Muscle layer of colon (tissue), 2 donors: ENCODE results near the gene DYDC2.

Experiments used
- H3K27ac ChIP-seq: one replicate; pipeline ENCODE4 v1.7.0; 2013; ENCODE audit warnings: low read depth, mild to moderate bottlenecking, low read length, moderate library complexity
- H3K27me3 ChIP-seq, 2 donors: one replicate each; pipeline ENCODE4 v1.7.0; 2013; ENCODE audit warnings: low read length in 2 of 2, mild to moderate bottlenecking in 2 of 2; ENCODE audit not compliant: insufficient read depth in 2 of 2, control insufficient read depth in 1 of 2
- H3K36me3 ChIP-seq: one replicate; pipeline ENCODE4 v1.7.0; 2013; ENCODE audit warnings: mild to moderate bottlenecking, low read length; ENCODE audit not compliant: insufficient read depth
- H3K4me1 ChIP-seq: one replicate; pipeline ENCODE4 v1.7.0; 2013; ENCODE audit warnings: mild to moderate bottlenecking, low read length; ENCODE audit not compliant: insufficient read depth
- H3K4me3 ChIP-seq, 2 donors: one replicate each; pipeline ENCODE4 v1.7.0; 2013; ENCODE audit warnings: low read length in 2 of 2, low read depth in 1 of 2, mild to moderate bottlenecking in 1 of 2, moderate library complexity in 1 of 2
- H3K9ac ChIP-seq: one replicate; pipeline ENCODE4 v1.7.0; 2013; ENCODE audit warnings: low read length
- H3K9me3 ChIP-seq: one replicate; pipeline ENCODE4 v1.7.0; 2013; ENCODE audit warnings: mild to moderate bottlenecking, low read length
- donor health status: abdominal sarcoma.
- donor health status: Adenocarcinoma of cecum.

DYDC2 gene

GRCh38 chr10:80372675-80373074 lies 16.1 kb downstream of the DYDC2 start:
- no peaks in the 10 kb centered on the region for H3K27me3 ChIP-seq
- H3K9me3 ChIP-seq = no peaks in the 10 kb centered on the region
- H3K4me3 ChIP-seq = no peak overlapping the region
- H3K27ac ChIP-seq = no peak overlapping the region
- no peak overlapping the region for H3K9ac ChIP-seq
- H3K36me3 ChIP-seq = no peaks in the 10 kb centered on the region
- H3K4me1 ChIP-seq = no peaks in the 10 kb centered on the region

- no peaks in the 10 kb centered on the region for H3K27me3 ChIP-seq
- H3K4me3 ChIP-seq = no peak overlapping the region
- no peaks in the 10 kb centered on the region for H3K9me3 ChIP-seq
- no peaks in the 10 kb centered on the region for H3K4me1 ChIP-seq
- no peaks in the 10 kb centered on the region for H3K36me3 ChIP-seq
- H3K9ac ChIP-seq = no peak overlapping the region
- no peak overlapping the region for H3K27ac ChIP-seq
Measured at GRCh38 chr10:80373502-80373901, 16.9 kb downstream of the DYDC2 start.

- H3K27ac ChIP-seq = no peak overlapping the region
- H3K9ac ChIP-seq = no peak overlapping the region
- no peaks in the 10 kb centered on the region for H3K36me3 ChIP-seq
- H3K9me3 ChIP-seq = no peaks in the 10 kb centered on the region
- H3K27me3 ChIP-seq = no peaks in the 10 kb centered on the region
- H3K4me3 ChIP-seq = no peak overlapping the region
- no peaks in the 10 kb centered on the region for H3K4me1 ChIP-seq
Measured at GRCh38 chr10:80379701-80380100, 23.1 kb downstream of the DYDC2 start.

GRCh38 chr10:80380185-80380584 lies 23.6 kb downstream of the DYDC2 start:
- Histone ChIP-seq H3K27ac (no peak overlapping the region), H3K27me3 (no peaks in the 10 kb centered on the region), H3K9ac (no peak overlapping the region), H3K36me3 (no peaks in the 10 kb centered on the region), H3K4me1 (no peaks in the 10 kb centered on the region), H3K9me3 (no peaks in the 10 kb centered on the region), H3K4me3 (no peak overlapping the region)

- Histone ChIP-seq H3K36me3 (no peaks in the 10 kb centered on the region), H3K27ac (no peak overlapping the region)
Measured at GRCh38 chr10:80382989-80383388, 26.4 kb downstream of the DYDC2 start.

GRCh38 chr10:80390740-80391139 lies 34.2 kb downstream of the DYDC2 start:
- no peak overlapping the region for H3K27ac ChIP-seq
- no peaks in the 10 kb centered on the region for H3K4me1 ChIP-seq
- no peaks in the 10 kb centered on the region for H3K9me3 ChIP-seq
- H3K9ac ChIP-seq = no peak overlapping the region
- no peak overlapping the region for H3K4me3 ChIP-seq
- H3K27me3 ChIP-seq = no peaks in the 10 kb centered on the region
- no peaks in the 10 kb centered on the region for H3K36me3 ChIP-seq

More at GRCh38 chr10:80382989-80383388, 26.4 kb downstream of the DYDC2 start:
- Histone ChIP-seq H3K27me3 (no peaks in the 10 kb centered on the region), H3K4me1 (no peaks in the 10 kb centered on the region), H3K9me3 (no peaks in the 10 kb centered on the region), H3K9ac (no peak overlapping the region), H3K4me3 (no peak overlapping the region)

GRCh38 chr10:80392250-80392649 lies 35.7 kb downstream of the DYDC2 start:
- Histone ChIP-seq H3K36me3 (no peaks in the 10 kb centered on the region), H3K27ac (no peak overlapping the region), H3K27me3 (no peaks in the 10 kb centered on the region), H3K9me3 (no peaks in the 10 kb centered on the region), H3K4me1 (no peaks in the 10 kb centered on the region), H3K4me3 (no peak overlapping the region), H3K9ac (no peak overlapping the region)

- Histone ChIP-seq H3K27me3 (no peaks in the 10 kb centered on the region), H3K4me1 (no peaks in the 10 kb centered on the region), H3K9me3 (no peaks in the 10 kb centered on the region)
Measured at GRCh38 chr10:80394358-80394916, 37.9 kb downstream of the DYDC2 start.

GRCh38 chr10:80397014-80397413 lies 40.4 kb downstream of the DYDC2 start:
- Histone ChIP-seq H3K27me3 (no peaks in the 10 kb centered on the region), H3K4me3 (no peak overlapping the region), H3K9ac (no peak overlapping the region), H3K36me3 (no peaks in the 10 kb centered on the region), H3K9me3 (no peaks in the 10 kb centered on the region), H3K4me1 (no peaks in the 10 kb centered on the region), H3K27ac (no peak overlapping the region)

More at GRCh38 chr10:80394358-80394916, 37.9 kb downstream of the DYDC2 start:
- no peak overlapping the region for H3K27ac ChIP-seq
- no peak overlapping the region for H3K9ac ChIP-seq
- no peak overlapping the region for H3K4me3 ChIP-seq
- no peaks in the 10 kb centered on the region for H3K36me3 ChIP-seq

- H3K36me3 ChIP-seq = no peaks in the 10 kb centered on the region
- no peak overlapping the region for H3K9ac ChIP-seq
- no peaks in the 10 kb centered on the region for H3K4me1 ChIP-seq
- H3K9me3 ChIP-seq = no peaks in the 10 kb centered on the region
- no peak overlapping the region for H3K27ac ChIP-seq
- H3K4me3 ChIP-seq = no peak overlapping the region
- no peaks in the 10 kb centered on the region for H3K27me3 ChIP-seq
Measured at GRCh38 chr10:80400136-80400804, 43.7 kb downstream of the DYDC2 start.

GRCh38 chr10:80405035-80405434 lies 48.5 kb downstream of the DYDC2 start:
- no peak overlapping the region for H3K4me3 ChIP-seq
- H3K9me3 ChIP-seq = no peaks in the 10 kb centered on the region
- no peak overlapping the region for H3K9ac ChIP-seq
- no peaks in the 10 kb centered on the region for H3K36me3 ChIP-seq
- H3K27ac ChIP-seq = no peak overlapping the region
- H3K27me3 ChIP-seq = no peaks in the 10 kb centered on the region
- H3K4me1 ChIP-seq = peaks cover 15% of the 10 kb centered on the region

GRCh38 chr10:80405626-80406025 lies 49.0 kb downstream of the DYDC2 start:
- peaks cover 20% of the 10 kb centered on the region for H3K4me1 ChIP-seq
- H3K9ac ChIP-seq = no peak overlapping the region
- no peak overlapping the region for H3K4me3 ChIP-seq
- H3K27me3 ChIP-seq = no peaks in the 10 kb centered on the region
- no peak overlapping the region for H3K27ac ChIP-seq
- no peaks in the 10 kb centered on the region for H3K36me3 ChIP-seq
- H3K9me3 ChIP-seq = no peaks in the 10 kb centered on the region
